ENCODE measurements around the gene ADD3.
"Not testable (repeated sequence)": the region's sequence is repeated elsewhere in the genome, so short reads cannot be mapped to it uniquely, and the experiment has no call there.

ADD3 gene

DNA sequence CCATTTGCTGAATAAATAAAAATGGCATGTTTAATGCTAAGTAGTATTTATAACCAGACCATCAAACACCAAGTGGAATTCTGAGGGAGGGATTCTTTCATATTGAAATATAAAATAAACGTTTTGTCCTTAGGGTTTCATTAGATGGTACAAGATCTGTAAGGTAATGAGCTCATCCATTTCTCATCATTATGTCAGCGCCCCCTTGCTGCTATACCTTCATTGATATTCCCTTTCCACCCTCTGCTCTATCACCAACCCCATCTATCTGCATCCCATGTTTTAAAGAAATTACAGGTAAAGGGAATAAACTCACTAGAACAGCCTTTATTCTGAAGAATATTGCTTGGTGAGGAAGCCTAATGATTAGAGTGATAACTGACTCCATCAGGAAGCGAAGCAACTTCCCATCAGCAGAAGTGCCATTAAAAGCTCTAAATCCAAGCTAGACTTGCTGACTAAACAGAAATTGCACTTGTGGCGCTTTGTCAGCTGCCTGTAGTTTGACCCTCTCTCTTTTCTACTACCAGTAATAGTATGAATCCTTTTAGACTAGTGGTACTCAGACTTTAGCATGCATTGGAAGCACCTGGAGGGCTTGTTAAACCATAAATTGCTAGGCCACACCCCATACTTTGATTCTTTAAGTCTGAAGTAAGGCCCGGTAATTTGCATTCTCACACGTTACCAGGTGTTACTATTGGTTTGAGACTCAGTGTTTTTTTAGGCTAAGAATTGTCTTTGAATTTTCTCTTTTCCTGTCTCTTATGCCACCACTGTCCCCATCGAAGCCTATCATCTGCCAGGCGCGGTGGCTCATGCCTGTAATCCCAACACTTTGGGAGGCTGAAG is 27.5 kb downstream of the ADD3 start:
- DNase-seq, result no peak

DNA sequence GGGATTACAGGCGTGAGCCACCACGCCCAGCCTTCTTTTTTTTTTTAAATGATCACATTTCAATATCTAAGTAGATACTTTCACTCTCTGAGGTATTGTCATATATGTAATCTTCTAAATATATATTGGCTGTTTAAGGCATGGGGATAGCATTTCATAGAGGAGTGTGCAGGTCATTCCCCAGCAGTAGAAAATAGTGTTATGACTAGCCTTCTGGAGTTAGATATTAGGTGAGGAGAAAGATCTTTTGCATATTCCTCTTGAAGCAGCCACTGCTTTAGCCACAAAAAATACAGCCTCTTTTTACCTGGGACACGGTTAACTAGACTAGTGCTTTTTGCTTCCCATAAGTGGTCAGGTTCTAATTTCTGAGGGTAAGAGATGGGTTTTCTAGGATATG is 28.9 kb downstream of the ADD3 start:
- no peak for DNase-seq

DNA sequence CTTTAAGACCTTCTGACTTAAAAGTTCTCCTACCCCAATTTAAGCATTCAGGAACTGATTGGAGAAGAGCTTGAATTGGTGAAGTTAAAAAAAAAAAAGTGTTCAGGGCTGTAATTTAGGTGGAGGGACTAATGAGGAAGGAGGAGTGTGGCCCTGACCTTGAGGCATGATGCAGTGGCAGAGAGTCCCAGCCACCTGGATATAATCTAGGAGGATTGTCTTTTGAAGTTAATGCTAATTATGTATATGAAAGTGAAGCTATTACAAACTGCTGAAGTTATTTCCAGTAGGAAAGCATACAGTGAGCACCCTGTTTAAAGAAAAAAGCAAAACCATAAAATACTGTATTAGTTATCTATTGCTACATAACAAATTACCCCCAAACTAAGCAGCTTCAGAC is 31.5 kb downstream of the ADD3 start:
- DNase-seq, result no peak

DNA sequence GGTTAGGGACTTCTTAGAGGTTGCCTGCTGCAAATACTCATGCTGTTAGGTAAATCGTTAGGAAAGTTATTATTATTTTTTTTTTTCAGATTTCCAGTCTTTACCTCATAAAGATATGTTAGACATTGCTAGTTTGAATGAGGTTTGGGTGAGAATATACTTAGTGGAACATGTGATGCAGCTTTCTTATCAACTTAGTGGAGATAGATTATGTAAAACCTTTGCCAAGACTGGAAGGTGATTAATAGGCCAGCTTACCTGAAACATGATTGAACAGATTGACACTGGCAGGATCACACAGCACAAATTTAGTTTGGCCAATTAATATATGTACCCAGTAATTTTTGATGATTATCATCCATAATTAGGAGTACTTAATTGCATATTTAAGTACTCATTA is 32.3 kb downstream of the ADD3 start:
- no peak for DNase-seq

DNA sequence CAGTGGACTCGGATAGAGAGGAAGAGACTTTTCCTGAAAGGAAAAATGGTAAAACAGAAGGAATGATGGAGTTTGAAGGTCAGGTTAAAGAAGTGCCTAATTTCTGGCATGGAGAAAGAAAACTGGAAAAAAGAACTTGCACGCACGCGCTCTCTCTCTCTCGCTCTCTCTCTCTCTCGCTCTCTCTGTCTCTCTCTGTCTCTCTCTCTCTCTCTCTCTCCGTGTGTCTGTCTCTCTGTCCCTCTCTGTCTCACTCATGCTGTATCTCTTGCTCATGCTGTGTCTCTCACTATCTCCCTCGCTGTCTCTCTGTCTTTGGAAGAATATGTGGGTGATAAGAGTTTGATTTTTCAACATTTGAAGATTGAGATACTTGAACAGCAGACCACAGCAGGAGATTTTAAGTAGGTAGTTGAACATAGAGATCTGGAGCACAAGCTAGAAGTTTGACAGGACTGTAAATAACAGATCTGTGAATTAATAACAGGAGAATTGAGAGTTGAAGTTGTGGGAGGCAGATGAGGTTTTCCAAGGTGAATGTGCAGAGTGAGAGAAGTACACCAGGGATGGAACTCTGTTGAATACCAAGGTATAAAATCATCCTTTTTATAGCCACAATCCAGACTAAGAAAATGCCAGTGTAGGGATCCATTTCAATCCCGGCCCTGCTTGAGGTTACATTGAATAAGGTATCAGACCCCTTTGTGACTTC is 33.1 kb downstream of the ADD3 start:
- no peak for DNase-seq

DNA sequence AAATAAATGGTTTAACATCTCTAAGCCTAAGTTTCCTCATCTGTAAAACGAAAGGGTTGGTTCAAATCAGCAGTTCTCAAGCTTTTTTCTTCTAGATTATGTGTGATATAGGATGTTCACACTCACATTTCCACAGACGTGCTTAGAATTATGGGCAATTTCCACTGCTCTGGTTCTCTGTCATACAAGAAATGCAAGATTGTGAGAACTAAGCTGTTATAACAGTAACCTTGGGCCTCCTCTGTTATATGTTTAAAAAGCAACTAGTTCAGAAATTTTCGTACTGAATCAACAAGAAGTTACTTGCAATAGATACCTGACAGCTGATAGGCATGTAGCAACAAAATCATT is 33.7 kb downstream of the ADD3 start:
- no peak for DNase-seq

DNA sequence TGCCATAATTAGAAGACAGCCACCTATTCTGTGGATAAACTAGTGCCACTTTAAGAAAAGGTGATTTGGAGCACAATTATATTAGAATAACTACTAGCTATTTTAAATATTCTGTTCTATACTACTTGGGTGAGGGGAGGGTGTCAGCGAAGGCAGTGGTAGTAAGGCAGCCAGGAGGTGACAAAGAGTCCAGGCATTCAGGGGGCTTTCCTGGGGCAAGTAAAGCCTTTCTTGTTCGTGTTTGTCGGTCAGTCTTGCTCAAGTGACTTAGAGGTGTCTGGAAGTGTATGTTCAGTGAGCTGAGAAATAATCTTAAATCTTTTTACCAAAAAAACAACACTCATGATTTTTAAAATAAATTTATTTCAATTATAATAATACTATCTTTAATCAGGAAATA is 34.4 kb downstream of the ADD3 start:
- no peak for DNase-seq

DNA sequence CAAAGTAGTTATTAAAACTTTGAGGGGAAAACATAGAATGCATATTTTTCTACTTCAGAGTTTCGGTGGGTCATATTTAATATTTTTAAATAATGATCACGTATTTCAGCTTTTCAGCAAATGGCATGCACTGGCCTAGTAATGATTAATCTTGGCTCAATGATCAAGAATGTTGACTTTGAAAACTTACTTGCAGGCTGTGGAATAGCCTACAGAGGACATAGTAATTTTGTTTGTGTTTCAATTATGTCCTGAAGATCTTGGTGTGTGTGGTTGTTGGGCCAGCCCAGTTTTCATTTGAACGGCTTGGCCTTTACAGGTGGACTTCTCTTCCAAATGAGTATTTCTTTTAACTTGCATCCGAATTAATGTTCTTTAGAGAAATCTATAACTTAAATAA is 35.1 kb downstream of the ADD3 start:
- no peak for DNase-seq

DNA sequence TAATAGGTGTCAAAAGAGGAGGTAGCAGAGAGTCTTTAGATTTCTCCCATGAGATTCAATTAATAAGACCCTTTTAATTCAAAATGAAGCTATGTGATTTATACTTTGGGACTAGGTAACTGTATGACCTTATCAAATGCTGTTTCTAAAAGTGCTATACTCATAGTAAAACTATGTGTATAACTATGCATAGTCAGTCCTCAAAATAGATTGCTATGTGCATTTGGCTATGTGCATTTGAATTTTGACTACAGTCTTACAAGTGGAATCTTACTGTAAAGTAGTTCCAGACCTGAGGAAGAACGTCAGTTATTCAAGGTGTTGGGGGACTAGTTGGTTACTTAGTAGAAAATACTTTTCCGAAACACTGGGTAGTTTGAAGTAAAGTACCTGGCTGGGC is 36.9 kb downstream of the ADD3 start:
- no peak for DNase-seq

DNA sequence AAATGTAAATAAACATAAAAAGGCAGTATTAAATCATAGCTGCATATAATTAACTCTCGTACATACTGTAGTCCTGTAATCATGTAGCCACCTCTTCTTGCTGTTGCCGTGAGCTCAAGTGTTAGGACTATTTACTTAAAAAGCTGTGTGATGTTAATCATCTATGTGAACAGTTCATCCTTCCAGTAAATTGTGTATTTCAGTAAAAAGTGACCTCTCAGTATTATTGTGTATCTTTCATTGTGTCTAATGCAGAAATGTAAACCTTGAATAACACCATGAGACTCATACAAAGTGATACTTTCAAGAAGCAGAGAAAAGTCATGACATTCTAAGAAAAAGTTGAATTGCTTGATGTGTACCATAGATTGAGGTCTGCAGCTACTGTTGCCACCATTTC is 38.0 kb downstream of the ADD3 start:
- no peak for DNase-seq

DNA sequence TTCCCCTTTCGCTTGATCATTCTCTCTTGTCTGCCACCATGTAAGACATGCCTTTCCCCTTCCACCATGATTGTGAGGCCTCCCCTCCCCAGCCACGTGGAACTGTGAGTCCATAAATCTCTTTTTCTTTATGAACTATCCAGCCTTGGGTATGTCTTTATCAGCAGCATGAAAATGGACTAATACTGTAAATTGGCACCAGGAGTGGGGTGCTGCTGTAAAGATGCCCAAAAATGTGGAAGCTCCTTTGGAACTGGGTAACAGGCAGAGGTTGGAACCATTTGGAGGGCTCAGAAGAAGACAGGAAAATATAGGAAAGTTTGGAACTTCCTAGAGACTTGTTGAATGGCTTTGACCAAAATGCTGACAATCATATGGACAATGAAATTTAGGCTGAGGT is 40.4 kb downstream of the ADD3 start:
- DNase-seq, result not testable (repeated sequence)

DNA sequence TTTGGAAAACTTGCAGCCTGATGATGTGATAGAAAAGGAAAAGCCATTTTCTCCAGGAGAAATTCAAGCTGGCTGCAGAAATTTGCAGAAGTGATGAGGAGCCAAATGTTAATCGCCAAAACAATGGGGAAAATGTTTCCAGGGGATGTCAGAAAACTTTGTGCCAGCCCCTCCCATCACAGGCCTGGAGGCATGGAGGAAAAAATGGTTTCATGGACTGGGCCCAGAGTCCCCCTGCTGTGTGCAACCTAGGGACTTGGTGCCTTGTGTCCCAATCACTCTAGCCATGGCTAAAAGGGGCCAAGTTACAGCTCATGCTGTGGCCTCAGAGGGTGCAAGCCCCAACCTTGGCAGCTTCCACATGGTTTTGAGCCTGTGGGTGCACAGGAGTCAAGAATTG is 41.0 kb downstream of the ADD3 start:
- DNase-seq, result no peak

DNA sequence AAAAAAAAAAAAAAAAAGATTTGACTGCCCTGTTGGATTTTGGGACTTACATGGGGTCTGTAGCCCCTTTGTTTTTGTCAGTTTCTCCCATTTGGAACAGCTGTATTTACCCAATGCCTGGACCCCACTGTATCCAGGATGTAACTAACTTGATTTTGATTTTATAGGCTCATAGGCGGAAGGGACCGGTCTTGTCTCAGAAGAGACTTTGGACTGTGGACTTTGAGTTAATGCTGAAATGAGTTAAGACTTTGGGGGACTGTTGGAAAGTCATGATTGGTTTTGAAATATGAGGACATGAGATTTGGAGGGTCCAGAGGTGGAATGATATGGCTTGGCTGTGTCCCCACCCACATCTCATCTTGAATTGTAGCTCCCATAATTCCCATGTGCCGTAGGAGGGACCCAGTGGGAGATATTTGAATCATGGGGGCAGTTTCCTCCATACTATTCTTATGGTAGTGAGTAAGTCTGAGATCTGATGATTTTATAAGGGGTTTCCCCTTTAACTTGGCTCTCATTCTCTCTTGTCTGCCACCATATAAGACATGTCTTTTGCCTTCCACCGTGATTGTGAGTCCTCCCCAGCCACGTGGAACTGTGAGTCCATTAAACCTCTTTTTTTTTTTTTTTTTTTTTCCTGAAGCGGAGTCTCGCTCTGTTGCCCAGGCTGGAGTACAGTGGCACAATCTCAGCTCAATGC is 42.3 kb downstream of the ADD3 start:
- DNase-seq, result not testable (repeated sequence)

DNA sequence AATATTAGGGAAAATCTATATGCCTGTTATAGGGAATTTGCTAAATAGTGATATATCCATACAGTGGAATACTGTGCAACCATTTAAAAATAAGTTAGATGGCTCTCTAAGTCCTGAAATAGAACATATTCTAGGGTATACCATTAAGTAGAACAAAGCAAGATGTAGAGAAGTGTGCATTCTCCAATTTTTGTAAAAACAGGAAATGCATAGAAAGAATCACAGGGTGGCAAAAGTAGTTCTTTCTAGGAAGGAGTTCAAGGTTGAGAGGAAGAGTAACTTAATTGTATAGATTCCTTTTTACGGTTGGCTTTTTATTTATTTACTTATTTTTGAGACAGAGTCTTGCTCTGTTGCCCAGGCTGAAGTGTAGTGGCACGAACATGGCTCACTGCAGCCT is 43.7 kb downstream of the ADD3 start:
- DNase-seq, result no peak

DNA sequence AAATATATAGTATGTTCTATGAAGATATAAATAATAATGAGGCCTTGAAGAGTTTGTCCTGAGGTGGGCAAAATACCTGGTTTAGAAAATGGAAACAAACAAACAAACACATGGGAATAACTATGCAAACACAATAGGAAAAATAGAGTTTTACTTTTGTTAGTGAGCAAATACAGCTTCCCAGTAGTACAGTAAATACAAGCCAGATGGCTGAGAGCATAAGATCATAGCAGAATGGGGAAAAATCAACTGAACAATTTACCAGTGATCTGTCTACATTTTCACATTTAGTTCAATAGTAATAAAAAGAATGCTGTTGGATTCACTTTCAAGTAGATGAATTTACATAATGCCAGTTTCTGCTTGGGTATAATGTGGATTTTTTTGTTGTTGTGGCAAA is 45.1 kb downstream of the ADD3 start:
- no peak for DNase-seq

DNA sequence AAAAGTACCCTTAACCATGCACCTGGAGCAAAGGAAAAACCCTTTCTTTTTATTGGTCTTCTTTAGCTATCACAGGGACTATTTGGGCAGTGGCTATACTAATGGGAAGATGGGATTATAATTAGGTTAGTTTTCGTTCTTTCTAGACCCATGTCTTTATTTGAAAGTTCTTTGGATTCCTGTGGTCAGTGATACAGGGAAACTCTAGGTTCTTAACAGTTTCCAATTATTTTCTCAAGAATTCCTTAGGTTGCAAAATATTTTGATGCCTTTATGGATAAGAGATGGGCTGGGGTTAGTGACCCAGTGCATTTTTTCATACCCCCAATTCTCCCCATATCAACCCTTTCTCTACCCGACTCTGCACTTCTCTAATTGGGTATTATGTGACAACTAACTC is 49.0 kb downstream of the ADD3 start:
- DNase-seq, result no peak

DNA sequence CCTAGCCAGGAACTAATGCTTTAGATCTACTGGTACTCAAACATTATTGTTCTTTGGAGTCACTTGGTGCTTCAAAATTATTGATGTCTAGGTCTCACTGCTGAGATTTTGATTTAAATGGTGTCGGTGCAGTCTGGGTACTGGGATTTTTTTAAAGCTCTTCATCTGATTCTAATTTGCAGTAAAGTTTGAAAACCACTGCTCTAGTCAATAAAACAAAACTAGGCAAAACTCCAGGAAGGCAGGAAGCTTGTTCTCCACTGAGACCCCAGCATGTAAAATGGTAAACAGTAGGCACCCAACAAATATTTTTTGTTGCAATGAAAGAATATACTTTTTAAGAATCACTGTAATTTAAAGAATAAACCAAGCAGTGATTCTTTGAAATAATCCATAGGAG is 49.7 kb downstream of the ADD3 start:
- no peak for DNase-seq

DNA sequence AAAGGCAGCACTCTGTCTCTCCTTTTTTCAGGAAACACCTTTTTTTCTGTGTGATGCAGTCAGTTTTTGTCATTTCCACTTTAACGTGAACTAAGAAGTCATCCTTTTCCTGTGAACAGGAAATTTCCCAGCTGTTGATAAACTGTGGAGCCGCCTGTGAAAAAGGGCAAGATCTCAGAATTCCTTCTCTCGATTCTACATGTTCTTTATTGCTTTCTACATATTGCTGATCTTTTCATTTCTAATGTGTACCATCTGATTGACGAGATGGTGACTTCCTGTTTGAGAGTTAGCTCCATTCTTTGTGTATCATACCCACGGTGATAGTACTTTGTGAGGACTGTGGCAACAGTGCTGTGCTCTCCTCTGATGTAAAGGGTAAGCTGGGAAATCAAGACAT is 50.4 kb downstream of the ADD3 start:
- DNase-seq, result no peak

DNA sequence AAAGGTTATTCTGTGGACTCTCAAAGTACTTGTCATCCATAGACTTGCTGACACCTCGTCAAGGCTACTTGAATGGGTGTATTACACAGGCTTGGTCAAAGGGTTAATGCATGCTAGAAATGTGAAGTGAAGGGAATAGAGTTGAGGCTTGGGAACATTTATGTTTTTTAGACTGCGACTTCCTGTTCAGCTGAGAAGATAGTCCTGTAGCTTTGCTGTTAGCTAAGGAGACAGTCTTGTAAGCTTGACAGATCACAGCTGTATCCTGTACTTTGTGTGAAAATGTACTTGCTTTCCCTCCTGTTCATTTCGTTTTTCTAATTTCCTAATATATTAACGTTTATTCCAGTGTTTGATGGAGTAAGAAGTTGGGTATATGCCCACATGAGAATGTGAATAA is 52.1 kb downstream of the ADD3 start:
- DNase-seq, result no peak

DNA sequence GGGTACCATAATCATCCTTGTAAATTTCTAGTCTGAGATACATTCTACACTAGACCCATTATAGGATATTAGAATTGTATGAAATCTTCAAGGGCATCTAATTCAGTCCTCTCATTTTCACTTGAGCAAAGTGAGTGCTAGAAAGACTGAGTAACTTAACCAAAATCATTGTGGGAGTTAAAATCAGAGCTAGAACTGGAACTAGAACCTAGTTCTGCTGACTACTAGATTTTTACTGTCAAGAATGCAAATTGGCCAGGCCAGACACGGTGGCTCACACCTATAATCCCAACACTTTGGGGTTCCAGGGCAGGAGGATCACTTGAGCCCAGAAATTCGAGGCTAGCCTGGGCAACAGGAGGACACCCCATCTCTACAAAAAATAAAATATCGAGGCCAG is 53.9 kb downstream of the ADD3 start:
- DNase-seq, result no peak

DNA sequence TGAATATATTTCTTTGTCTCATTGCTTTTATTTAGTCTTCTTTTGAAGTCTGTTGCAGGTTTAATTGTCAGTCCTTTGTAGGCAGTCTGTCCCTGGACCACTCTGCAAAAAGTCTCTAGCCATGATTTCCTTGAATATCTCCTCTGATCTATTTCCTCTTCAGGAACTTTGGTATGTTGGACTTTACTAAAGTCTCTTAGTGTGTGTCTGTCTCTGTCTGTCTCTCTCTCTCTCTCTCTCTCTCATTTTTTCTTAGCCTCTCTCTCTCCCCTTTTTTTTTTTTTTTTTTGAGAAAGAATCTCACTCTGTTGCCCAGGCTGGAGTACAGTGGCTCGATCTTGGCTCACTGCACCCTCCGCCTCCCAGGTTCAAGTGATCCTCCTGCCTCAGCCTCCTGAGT is 57.5 kb downstream of the ADD3 start:
- no peak for DNase-seq

DNA sequence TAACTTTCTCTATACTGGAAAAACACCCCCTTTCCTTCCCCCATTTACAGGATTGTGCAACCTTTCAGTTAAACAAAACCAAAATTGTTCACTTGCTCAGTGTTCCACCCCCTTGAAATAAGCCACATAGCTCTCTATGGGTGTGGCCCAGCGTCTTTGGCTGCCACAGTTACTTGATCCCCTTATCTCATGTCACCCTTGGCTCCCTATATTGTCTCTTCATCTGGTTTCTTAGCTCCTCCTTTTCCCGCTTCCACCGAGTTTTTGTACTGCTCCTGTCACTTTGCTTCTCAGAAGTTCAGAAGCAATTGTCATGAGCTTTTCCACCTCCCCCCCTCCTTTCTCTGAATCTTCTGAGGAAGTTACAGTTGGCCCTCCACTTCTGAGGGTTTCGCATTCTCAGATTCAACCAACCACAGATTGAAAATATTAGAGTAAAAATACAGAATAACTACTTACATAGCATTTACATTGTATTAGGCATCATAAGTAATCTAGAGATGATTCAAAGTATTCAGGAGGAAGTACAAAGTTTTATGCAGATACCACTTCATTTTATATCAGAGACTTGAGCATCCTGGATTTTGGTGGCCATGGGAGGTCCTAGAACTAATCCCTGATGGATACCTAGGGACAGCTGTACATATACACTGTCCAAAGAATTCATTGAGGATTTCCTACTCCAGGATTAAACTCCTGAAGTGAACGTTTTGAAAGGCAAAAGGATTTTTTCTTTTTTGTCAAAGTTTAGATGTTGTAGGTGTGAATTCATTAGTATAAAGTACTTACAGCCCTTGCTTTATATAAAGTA is 60.4 kb downstream of the ADD3 start:
- no peak for DNase-seq

DNA sequence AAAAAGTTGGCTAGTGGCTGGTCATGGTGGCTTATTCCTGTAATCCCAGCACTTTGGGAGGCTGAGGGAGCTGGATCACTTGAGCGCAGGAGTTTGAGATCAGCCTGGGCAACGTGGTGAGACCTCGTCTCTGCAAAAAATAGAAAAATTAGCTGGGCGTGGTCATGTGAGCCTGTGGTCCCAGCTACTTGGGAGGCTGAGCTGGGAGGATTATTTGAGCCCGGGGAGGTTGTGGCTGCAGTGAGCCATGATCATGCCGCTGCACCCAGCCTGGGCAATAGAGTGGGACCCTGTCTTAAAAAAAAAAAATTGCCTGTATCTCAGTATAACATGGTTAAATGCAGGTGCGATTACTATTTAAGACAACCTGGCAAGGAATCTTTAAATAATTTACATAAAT is 61.0 kb downstream of the ADD3 start:
- DNase-seq, result no peak

All from effector CD4-positive, alpha-beta T cell (primary cell).